ENCODE data around the gene MDGA2.
"Not testable (repeated sequence)": the region's sequence is repeated elsewhere in the genome, so short reads cannot be mapped to it uniquely, and the experiment has no call there.

The MDGA2 gene

DNA sequence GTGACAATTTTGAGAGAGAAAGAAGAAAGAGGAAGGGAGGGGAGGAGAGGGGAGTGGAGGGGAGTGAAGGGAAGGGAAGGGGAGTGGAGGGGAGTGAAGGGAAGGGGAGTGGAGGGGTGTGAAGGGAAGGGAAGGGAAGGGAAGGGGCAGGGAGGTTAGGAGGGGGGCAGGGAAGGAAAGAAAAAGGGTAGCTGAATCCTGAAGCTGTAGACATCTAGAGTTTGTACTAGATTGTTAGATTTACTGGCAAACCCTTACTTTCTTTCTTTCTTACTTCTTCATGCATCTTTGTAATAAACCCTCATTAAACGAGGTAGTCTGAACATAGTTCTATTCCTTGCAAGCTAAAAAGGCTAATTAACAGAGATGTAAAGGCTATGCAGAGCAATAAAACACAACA lies 378.0 kb downstream of the MDGA2 start:
- FAIRE-seq = no peak
- no peak for DNase-seq (ENCODE audit: insufficient read length, low spot score)
- TF ChIP-seq POLR2A (IDR thresholded peaks at IDR 0.05; ENCODE audit: low read depth, low read length) = no peak

DNA sequence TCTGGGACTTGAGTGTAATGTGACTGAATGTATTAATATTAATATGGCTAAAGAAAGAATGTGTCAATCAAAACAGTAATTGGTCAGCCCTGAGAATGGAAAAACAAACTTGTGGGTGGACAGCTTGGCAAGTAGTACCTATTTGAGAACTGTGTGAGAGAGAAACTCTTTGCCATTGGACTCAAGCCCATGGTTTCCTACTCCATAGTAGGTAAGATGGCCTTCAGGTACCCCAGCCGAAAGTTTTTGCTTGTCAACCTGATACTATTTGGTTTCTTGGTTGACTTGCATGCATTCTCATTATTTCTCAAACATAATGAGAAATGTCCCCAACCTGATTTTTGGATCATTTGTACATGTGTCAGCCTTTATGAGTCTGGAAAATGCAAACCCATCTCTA lies 391.1 kb downstream of the MDGA2 start:
- DNase-seq (ENCODE audit: insufficient read length, low spot score) (no peak), FAIRE-seq (no peak)
- no peak for TF ChIP-seq POLR2A (IDR thresholded peaks at IDR 0.05; ENCODE audit: low read depth, low read length)

DNA sequence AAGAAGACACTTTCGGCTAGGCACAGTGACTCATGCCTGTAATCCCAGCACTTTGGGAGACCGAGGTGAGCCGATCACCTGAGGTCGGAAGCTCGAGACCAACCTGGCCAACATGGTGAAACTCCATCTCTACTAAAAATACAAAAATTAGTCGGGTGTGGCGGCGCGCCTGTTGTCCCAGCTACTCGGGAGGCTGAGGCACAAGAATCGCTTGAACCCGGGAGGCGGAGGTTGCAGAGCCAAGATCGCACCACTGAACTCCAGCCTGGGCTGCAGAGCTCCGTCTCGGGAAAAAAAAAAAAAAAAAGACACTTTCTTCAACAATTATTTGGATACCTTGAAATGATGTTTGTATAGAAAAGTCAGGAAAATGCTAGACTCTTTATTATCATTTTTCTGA lies 393.6 kb downstream of the MDGA2 start:
- DNase-seq (ENCODE audit: insufficient read length, low spot score); FAIRE-seq: not testable (repeated sequence)

DNA sequence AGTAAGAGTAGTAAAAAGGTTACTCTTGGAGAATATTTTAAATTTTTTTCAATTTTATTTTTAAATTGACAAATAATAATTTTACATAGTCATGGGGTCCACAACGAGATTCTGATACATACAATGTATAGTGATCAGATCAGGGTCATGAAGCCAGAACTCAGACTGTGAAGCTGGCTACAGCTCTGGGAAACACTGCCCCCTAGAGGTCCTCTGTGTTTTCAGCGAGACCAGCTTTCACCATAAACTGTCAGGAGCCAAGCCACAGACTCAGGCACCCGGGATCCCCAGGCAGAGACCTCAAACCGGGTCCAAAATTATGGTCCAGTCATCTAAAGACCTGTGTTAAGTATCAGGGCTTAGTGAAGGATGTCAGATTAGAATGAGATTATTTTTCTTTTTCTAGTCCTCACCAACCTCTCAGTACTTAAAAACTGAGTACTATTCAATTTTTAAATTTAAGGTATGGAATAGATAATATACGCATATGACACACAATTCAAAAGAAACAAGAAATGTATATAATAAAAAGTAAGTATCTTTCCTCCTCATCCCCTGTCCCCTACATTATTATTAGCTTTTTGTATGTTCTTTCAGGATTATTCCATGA lies 397.1 kb downstream of the MDGA2 start:
- DNase-seq (ENCODE audit: insufficient read length, low spot score) = peak; percentile 3
- no peak for FAIRE-seq
- TF ChIP-seq POLR2A (IDR thresholded peaks at IDR 0.05; ENCODE audit: low read depth, low read length) = no peak

DNA sequence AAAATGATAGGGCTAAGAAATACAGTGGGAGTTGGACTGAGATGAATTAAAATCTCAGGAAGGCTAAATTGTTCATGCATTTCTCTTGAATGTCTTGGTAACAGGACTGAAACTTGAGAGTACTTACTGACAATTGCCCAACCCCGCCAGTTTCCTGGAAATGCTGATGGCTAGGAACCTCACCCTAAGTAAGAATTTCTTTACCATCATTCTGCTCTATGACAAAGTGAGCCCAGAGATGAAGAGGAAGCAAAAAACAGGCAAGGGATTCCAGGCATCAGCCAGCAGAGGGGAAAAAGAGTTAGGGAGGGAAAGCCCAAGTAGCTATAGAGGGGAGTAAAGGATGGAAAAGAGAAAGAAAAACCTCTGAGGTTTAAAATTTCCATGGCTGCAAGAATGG lies 397.7 kb downstream of the MDGA2 start:
- DNase-seq (ENCODE audit: insufficient read length, low spot score) (no peak), FAIRE-seq (no peak)
- TF ChIP-seq POLR2A (IDR thresholded peaks at IDR 0.05; ENCODE audit: low read depth, low read length) = no peak

DNA sequence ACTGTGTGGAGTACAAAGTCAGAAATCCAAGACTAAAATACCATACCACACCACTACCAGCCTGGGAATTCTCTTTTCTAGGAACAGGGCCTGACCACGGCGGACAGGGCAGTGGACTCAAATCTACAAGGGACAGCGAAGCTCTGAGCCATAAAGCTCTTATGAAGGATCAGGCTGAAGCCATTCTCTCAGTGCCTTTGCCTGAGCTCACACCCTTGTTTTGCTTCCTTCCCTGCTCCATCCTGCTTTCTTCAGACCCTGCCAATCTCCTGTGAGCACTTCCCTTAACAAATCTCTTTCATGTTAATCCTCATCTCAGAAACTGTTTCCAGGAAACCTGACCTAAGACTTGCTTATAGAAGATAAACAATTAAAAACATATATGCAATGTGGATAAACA lies 398.5 kb downstream of the MDGA2 start:
- DNase-seq (ENCODE audit: insufficient read length, low spot score) (no peak), FAIRE-seq (no peak)
- TF ChIP-seq POLR2A (IDR thresholded peaks at IDR 0.05; ENCODE audit: low read depth, low read length) = no peak

DNA sequence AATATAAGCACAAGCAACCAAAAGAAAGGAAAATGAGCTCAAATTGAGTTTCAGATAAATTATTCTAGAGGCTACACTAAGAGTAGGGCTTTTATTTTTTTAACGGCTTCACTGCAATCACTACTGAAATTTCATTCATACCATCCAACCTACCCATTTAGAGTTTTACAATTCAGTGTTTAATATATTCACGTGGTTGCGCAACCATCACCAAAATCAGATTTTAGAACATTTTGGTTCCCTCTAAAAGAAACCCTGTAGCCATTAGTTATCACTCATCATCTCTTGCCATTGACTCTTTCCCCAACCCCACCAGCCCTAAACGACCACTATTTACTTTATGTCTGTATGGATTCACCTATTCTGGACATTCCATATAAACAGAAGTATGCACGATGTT lies 401.5 kb downstream of the MDGA2 start:
- no peak for TF ChIP-seq POLR2A (IDR thresholded peaks at IDR 0.05; ENCODE audit: low read depth, low read length)
- DNase-seq (ENCODE audit: insufficient read length, low spot score) (no peak), FAIRE-seq (no peak)

DNA sequence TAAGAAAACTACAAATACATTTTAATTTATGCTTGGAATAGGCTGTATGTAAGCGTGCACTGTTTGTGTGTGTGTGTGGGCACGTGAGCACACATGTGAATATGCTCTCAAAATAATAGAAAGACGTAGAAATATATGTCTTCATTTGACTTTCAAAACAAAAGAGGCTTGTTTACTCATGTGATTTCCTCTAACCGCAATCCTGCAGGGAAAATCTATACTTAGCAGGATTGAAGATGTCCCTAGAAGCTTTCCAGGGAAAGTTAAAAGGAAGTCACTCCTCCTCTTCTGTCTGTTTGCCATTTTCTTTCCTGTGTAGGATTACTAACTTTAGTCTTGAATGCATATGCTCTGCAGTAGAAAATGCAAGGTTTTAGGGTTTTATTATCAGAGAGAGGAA lies 404.7 kb downstream of the MDGA2 start:
- no peak for FAIRE-seq
- no peak for DNase-seq (ENCODE audit: insufficient read length, low spot score)

DNA sequence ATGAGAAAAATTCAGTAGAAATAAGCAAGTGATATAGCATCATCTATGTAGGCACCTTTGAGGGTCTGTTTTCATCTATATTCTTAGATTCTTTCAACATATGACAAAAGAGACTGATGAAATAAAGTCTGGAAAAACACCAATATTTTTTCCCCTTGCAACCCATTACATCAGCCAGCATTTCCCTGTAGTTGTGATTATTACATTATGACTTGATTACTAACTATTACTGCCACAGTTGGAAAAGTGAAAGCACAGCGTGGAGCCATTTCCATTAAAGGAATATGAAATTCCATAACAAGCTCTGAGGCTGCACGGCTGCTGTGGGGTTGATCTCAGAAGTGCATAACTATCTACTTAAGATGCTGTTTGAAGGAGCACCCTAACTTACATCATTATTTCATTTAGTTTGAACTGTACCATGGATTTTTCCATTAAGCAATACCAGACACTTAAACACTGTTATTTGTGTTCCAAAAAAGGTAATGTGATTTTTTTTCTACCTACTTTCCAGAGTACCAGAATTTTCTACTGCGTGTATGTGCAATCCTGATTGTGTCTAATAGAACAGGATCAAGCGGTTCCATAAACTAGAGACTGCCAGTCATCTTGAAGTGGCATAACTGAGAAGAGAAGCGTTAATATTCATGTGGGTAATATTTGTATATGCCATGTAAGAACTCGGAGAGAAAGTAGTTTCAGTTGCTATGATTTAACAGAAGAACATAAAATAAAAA lies 405.5 kb downstream of the MDGA2 start:
- no peak for FAIRE-seq
- DNase-seq (ENCODE audit: insufficient read length, low spot score) = no peak
- no peak for TF ChIP-seq POLR2A (IDR thresholded peaks at IDR 0.05; ENCODE audit: low read depth, low read length)

More for the DNA sequence above, 404.7 kb downstream of the MDGA2 start:
- no peak for TF ChIP-seq POLR2A (IDR thresholded peaks at IDR 0.05; ENCODE audit: low read depth, low read length)

DNA sequence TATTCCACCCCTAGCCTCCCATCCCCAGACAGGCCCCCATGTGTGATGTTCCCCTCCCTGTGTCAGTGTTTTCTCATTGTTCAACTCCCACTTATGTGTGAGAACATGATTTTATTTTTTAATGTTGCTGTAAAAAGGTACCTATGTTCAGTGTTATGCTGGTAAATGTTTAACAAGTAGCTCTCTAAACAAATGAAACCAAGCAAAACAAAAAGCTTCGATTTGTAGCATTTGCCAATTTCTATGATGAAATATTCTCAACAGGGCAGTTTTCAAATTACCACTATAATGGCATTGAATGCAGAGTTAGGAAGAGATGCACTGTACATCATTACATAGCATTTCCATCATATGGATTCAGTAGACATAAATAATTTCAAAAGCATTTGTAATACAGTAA lies 410.6 kb downstream of the MDGA2 start:
- no peak for FAIRE-seq
- TF ChIP-seq POLR2A (IDR thresholded peaks at IDR 0.05; ENCODE audit: low read depth, low read length) = no peak
- DNase-seq (ENCODE audit: insufficient read length, low spot score) = no peak

DNA sequence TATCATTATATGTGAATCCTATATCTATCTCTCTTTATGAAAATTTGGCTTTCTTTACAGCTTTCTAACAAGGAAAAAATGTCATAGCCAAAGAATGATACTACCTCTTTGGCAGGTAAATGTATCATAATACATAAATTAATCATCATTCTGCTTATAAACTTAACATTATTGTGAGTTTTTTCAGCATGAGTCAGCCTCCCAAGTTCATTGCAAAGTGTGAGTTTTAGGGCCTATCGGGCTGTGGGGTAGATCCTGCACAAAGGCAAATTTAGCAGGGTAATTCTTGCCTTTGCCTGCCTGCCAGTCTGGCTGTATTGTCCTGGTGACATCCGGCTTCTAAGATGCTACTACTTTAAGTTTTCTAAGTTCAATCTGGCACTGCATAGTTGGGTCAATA lies 412.6 kb downstream of the MDGA2 start:
- no peak for TF ChIP-seq POLR2A (IDR thresholded peaks at IDR 0.05; ENCODE audit: low read depth, low read length)
- no peak for DNase-seq (ENCODE audit: insufficient read length, low spot score)
- no peak for FAIRE-seq

DNA sequence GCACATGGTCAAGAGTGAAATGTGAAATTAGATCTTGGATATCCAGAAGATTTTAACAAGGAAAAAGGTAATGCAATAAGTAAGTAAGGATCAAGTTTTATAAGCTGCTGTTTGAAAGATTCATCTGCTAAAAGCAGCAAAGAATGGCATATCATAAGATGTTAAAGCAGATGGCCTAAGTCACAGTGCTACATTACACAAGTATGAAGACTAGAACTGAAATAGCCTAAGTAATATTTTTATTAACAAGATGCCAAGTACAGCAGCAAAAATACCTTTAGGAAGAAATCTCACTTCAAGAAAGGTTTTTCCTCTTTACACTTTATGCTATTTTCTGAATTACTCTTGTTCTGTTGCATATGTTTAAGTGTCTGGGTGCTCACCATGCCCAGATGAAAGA lies 414.1 kb downstream of the MDGA2 start:
- FAIRE-seq (no peak), DNase-seq (ENCODE audit: insufficient read length, low spot score) (no peak)
- no peak for TF ChIP-seq POLR2A (IDR thresholded peaks at IDR 0.05; ENCODE audit: low read depth, low read length)

DNA sequence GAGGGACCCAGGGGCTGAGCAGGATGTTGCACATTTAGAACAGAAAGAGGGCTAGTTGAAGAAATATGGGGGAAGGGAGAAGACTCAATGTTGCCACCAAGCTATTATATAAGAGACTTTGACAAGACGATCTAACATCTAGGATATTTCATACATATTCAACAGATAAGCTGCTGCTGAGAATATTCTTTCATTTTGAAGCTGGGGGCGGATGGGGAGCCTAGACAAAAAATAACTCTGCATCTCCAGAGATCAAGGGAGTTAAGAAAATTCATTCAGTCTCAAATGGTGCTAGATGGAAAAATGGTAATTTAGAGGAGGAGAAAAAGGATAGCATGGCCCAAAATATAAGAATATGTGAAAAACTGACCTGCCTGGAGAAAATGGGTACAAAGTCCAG lies 415.6 kb downstream of the MDGA2 start:
- no peak for DNase-seq (ENCODE audit: insufficient read length, low spot score)
- no peak for FAIRE-seq
- no peak for TF ChIP-seq POLR2A (IDR thresholded peaks at IDR 0.05; ENCODE audit: low read depth, low read length)

DNA sequence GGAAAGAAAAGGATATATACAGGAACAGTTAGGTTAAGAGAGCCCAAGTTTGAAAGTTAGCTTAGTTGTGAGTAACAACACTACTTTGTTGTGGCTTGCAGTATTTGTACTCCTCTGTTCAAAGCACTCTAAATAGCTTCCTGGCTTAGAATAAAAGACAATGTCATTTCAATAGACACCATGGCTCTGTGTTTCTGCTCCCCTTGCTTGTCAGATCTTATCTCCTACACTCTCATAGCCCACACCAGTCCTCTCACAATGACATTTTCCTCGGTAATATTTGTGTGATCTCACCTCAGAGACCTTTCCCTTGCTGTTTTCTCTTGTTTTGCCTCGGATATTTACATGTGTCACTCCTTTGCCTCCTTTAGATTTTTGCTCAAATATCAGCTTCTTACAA lies 418.4 kb downstream of the MDGA2 start:
- FAIRE-seq (no peak), DNase-seq (ENCODE audit: insufficient read length, low spot score) (no peak)

DNA sequence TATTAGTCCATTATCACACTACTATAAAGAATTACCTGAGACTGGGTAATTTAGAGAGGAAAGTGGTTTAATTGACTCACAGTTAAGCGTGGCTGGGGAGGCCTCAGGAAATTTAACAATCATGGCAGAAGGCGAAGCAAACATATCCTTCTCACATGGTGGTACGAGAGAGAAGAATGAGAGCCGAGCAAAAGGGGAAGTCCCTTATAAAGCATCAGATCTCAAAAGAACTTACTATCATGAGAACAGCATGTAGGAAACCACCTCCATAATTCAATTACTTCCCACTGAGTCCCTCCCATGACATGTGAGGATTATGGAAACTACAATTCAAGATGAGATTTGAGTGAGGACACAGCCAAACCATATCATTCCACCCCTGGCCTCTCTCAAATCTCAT lies 422.6 kb downstream of the MDGA2 start:
- DNase-seq (ENCODE audit: insufficient read length, low spot score) = no peak
- FAIRE-seq = no peak
- no peak for TF ChIP-seq POLR2A (IDR thresholded peaks at IDR 0.05; ENCODE audit: low read depth, low read length)

More for the DNA sequence above, 418.4 kb downstream of the MDGA2 start:
- TF ChIP-seq POLR2A (IDR thresholded peaks at IDR 0.05; ENCODE audit: low read depth, low read length) = no peak
